GM12874 (cell line): ENCODE data around the gene SORCS2.

Source experiments
- CTCF ChIP-seq: IDR thresholded peaks from 2 replicates; pipeline ENCODE4 v1.5.1; 2011; ENCODE audit warnings: low read depth, mild to moderate bottlenecking, control low read depth, low read length, moderate library complexity; ENCODE audit not compliant: insufficient read depth

SORCS2 gene

GRCh38 chr4:7218686-7219085 lies 26.3 kb downstream of the SORCS2 start:
- TF ChIP-seq CTCF = no peak

GRCh38 chr4:7222521-7222920 lies 30.2 kb downstream of the SORCS2 start:
- TF ChIP-seq CTCF = no peak

GRCh38 chr4:7223541-7223940 lies 31.2 kb downstream of the SORCS2 start:
- TF ChIP-seq CTCF = no peak

- no peak for TF ChIP-seq CTCF
Observed at GRCh38 chr4:7224001-7224400, 31.7 kb downstream of the SORCS2 start.

GRCh38 chr4:7224878-7225533 lies 32.7 kb downstream of the SORCS2 start:
- TF ChIP-seq CTCF = no peak

GRCh38 chr4:7226439-7226838 lies 34.1 kb downstream of the SORCS2 start:
- no peak for TF ChIP-seq CTCF

- no peak for TF ChIP-seq CTCF
Observed at GRCh38 chr4:7227008-7227407, 34.7 kb downstream of the SORCS2 start.
